ENCODE measurements around the gene PRRT3.

DNA sequence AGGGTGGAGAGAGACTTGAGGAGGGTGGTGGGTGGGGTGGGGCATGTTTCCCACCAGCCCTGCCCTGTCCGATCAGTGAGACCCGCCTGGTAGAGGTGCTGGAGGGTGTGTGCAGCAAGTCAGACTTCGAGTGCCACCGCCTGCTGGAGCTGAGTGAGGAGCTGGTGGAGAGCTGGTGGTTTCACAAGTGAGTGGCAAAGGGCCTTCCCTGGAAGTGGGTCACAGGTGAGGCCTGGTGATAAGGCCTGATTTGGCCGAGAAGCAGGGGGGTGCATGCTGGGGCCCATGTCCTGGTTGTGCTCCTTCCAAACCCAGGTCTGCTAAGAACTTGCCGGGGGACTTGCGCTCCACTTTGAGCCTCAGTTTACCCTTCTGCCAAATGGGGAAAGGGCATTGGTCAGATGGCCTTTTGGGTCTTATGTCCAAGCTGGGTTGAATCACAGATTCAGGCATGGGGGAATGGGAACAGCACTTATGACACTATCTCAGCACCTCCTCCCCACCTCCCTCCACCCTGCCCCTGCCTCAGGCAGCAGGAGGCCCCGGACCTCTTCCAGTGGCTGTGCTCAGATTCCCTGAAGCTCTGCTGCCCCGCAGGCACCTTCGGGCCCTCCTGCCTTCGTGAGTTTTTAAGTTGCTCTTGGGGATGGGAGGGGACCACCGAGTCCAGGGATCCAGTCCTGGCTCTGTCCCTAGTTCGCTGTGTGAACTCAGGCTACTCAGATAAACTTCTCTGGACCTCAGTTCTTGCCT is 14.5 kb downstream of the PRRT3 start:
- TF ChIP-seq, protein P1, sequence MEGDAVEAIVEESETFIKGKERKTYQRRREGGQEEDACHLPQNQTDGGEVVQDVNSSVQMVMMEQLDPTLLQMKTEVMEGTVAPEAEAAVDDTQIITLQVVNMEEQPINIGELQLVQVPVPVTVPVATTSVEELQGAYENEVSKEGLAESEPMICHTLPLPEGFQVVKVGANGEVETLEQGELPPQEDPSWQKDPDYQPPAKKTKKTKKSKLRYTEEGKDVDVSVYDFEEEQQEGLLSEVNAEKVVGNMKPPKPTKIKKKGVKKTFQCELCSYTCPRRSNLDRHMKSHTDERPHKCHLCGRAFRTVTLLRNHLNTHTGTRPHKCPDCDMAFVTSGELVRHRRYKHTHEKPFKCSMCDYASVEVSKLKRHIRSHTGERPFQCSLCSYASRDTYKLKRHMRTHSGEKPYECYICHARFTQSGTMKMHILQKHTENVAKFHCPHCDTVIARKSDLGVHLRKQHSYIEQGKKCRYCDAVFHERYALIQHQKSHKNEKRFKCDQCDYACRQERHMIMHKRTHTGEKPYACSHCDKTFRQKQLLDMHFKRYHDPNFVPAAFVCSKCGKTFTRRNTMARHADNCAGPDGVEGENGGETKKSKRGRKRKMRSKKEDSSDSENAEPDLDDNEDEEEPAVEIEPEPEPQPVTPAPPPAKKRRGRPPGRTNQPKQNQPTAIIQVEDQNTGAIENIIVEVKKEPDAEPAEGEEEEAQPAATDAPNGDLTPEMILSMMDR (conservative IDR thresholded peaks at IDR 0.05 in 1 of 2, IDR thresholded peaks at IDR 0.05 in 1 of 2; ENCODE audit: extremely low read depth in 1 of 2, insufficient read depth in 1 of 2, low read depth in 1 of 2, low read length in 2 of 2): no peak
- TF ChIP-seq EZH2 (IDR thresholded peaks at IDR 0.05; ENCODE audit: borderline replicate concordance, low read length): no peak

All from mammary epithelial cell (primary cell).